ENCODE data around the gene CRYL1. TPM values are rescaled to one million over a fixed set of nuclear protein-coding genes. Genes with fewer than 3 reads are reported as not detected.

Gene CRYL1
- total RNA-seq, 2 donors from 2014 or later: 24.9 to 31.0 TPM

DNA sequence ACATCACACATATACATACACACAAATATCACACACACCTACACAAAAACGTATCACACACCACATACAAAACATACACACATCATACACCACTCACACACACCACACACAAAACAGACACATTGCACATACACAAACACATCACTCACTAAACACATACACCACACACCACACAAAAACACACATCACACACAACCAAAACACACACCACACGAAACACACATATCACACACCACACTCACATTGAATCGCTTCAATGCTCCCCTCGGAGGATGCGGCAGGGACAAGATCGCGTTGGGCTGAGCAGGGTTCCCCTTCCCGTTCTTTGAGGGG, 131.5 kb downstream of the CRYL1 start:
- intact Hi-C loops (cut with DNase I): no loop called here
- ATAC-seq (no peak), DNase-seq (no peak)

DNA sequence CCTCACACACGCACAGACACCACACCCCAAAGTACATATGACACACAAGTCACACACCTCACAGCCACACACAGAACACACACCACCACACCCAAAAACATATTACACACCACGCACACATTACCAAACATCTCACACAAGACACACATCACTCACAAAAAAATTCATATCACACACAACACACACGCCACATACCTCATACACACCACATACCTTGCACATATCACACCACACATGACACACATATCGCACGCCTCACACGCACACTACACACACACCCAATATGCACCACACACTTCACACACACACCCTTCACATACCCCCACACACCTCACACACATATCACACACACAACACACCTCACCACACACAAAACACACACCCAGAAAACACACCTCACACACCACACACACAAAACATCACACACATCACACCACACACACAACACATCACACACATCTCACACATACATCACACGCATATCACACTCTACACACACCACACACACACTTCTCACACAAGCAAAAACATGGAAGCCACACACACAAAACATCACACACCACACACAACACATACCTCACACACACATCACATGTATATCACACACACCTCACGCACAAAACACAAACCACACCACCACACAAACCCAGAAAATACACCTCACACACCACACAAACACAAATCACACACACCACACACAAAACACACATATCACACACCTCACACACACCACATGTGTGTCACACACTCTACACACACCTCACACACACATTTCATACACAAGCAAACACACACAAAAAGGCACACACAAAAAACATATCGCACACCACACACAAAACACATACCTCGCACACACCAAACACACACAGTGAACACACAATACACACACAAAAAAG, 132.1 kb downstream of the CRYL1 start:
- ATAC-seq: no peak
- intact Hi-C loops (cut with DNase I): no loop called here
- DNase-seq: no peak

DNA sequence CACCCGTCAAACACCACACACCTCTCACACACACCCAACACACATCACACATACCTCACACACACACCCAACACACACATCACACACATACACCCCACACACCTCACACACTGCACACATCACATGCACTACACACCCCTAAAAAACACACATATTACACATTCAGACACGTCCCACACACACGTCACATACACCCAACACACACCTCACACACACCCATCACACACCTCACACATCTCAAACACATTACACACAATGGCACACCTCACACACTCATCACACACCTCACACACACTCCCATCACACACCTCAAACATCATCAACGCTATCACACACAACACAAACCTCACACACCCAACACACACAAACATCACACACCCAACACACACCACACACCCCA, 133.1 kb downstream of the CRYL1 start:
- no peak for ATAC-seq
- intact Hi-C loops (cut with DNase I): no loop called here
- DNase-seq: no peak

- intact Hi-C loops (cut with DNase I): no loop called here
- ATAC-seq (no peak), DNase-seq (no peak)
Observed at GRCh38 chr13:20391597-20392452, 133.8 kb downstream of the CRYL1 start.

DNA sequence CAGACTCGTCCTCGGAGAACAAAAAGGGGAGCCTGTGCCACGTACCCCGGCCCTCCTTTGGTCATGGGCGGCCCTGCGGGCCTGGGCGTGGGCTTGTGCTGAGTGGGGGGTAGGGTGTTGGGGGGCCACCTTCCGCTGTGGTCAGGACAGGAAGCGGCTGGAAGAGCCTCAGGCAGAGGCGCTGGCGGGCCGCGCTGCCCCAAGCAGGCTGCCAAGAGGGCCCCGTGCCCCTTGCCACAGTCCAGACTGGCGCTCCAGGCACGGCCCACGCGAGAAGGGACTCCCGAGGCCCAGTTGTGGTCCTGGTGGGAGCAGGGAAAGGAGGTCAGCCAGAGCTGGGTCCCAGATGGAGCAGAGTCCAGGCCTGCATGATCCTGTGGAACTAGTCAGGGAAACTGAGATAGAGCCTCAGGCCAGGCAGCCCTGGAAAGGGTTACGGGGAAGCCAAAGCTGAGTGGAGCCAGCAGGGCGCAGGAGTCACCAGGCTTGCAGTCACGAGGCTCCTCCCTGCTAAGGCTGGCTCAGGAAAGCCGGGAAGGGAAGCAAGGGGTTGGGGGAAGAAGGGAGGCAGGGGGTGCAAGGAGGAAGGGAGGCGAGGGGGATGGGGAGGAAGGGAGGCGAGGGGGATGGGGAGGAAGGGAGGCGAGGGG, 135.0 kb downstream of the CRYL1 start:
- intact Hi-C loops (cut with DNase I): no loop called here

GRCh38 chr13:20389696-20390525, 135.7 kb downstream of the CRYL1 start:
- DNase-seq: no peak
- ATAC-seq: no peak
- intact Hi-C loops (cut with DNase I): no loop called here

More for the DNA sequence above, 135.0 kb downstream of the CRYL1 start:
- ATAC-seq (no peak), DNase-seq (no peak)

GRCh38 chr13:20388184-20388583, 137.5 kb downstream of the CRYL1 start:
- peak in 1 of 2 donors; percentile 17 for ATAC-seq
- DNase-seq: no peak
- intact Hi-C loops (cut with DNase I): no loop called here

- DNase-seq: no peak
- ATAC-seq: no peak
- intact Hi-C loops (cut with DNase I): no loop called here
Observed at GRCh38 chr13:20387441-20387971, 138.2 kb downstream of the CRYL1 start.

- intact Hi-C loops (cut with DNase I): no loop called here
- DNase-seq (no peak), ATAC-seq (no peak)
Observed at GRCh38 chr13:20387006-20387405, 138.7 kb downstream of the CRYL1 start.

GRCh38 chr13:20383058-20383457, 142.6 kb downstream of the CRYL1 start:
- ATAC-seq: no peak
- DNase-seq: no peak
- intact Hi-C loops (cut with DNase I): no loop called here

DNA sequence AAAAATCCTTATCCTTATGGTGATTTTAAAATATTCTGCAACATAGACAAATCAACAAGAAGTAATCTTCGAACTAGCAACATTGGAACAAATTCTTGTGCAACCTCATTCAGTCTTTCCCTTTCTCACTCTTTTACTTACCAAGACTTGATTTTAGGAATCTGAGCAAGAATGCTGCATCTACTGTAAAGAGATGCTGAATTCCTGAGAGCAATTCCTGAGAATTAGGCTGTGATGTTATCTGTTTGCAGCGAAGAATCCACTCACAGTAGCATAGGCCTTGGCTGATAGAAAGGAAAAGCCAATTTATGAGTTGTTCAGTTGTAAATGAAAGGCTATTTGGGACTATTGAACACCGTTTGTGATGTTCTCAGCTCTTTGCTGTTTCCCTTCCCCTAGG, 144.3 kb downstream of the CRYL1 start:
- ATAC-seq: no peak
- intact Hi-C loops (cut with DNase I): no loop called here
- no peak for DNase-seq

- intact Hi-C loops (cut with DNase I): no loop called here
- ATAC-seq (no peak), DNase-seq (no peak)
Observed at GRCh38 chr13:20378721-20379120, 146.9 kb downstream of the CRYL1 start.

DNA sequence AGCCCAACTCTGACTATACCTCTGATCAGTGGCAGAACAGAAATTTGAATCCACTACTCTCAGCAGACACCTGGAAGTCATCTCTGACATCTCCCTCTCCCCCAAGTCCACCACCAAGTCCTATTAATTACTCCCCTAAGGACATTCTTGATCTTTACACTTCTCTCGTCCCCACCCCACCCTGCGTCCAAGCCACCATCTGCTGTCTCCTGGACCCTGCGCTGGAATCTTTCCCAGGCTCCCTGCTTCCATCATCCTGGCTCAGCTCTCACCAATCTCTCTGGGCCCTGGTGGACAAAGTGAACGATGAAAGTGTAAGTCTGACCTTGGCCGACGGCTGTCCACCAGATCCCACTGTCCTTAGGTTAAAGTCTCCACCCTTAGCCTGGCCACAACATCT, 147.9 kb downstream of the CRYL1 start:
- DNase-seq: no peak
- intact Hi-C loops (cut with DNase I): no loop called here
- no peak for ATAC-seq

GRCh38 chr13:20375871-20376270, 149.8 kb downstream of the CRYL1 start:
- no peak for ATAC-seq
- intact Hi-C loops (cut with DNase I): no loop called here
- DNase-seq: no peak

DNA sequence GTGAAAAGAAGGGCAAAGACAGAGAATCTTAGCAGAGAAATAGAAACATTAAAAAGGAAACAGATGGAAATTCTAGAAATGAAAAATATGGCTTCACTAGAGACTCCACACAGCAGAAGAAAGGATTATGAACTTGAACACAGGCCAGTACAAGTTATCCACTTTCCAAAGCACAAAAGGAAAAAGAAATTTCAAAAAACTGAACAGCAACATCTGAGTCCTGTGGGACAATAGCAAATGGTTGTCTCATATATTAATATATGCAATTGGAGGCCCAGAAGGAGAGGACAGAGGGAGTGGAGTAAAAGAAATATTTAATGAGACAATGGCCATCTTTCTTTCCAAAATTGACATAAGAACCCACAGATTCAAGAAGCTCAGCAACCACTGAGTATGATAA, 151.8 kb downstream of the CRYL1 start:
- intact Hi-C loops (cut with DNase I): no loop called here
- ATAC-seq: no peak
- DNase-seq: no peak

GRCh38 chr13:20371825-20372224, 153.8 kb downstream of the CRYL1 start:
- ATAC-seq (no peak), DNase-seq (no peak)
- intact Hi-C loops (cut with DNase I): no loop called here

DNA sequence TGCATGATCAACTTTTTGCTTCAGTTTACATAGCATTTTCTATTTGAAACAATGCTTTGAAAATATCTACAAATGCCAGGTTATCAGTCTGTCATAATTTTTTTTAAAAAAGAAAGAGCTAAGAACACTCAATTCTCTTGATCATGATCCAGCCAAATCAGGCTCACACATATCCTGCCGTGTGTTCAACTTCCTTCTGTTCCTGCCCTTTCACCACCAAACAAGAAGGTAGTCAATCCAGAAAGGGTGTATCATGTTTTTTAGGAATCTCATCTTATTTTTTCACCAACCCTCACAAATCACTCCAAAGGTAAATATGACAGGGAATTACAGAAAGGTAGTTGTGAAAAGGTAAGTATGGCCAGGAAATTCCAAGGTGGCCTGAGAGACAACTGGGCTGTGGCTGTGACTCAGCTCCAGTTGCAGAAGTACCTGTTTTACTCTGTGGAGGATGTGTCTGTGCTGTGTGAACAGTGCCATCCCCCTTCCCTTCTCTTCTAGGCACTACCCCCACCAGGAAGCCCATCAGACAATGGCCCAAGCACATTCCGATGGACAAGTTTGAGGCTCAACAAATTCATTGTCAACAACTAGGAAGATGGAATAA, 154.7 kb downstream of the CRYL1 start:
- intact Hi-C loops (cut with DNase I): no loop called here
- no peak for ATAC-seq

GRCh38 chr13:20369886-20370361, 155.7 kb downstream of the CRYL1 start:
- DNase-seq: no peak
- ATAC-seq: no peak
- intact Hi-C loops (cut with DNase I): no loop called here

More for the DNA sequence above, 154.7 kb downstream of the CRYL1 start:
- DNase-seq: no peak
